Measurements from ENCODE around the gene PDE4D.

DNA sequence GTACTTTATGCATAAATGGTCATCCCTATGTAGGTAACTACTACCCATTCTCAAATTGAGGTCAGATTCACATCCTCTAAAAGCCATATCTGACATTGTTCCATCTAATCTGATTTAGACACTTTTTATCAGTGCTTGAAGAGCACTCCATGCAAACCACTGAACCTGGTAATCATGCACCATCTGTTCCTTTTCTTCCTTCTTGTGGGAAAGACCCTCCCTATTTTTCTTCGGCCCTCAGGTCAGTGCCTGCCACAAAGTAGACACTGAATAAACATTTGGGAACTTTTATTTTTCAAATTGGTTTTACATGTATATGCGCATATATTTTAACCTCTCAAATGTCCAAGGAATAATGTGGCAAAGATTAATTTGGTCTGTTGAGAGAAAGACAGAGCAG lies 26.0 kb upstream of the PDE4D start:
- TF ChIP-seq, protein P1, sequence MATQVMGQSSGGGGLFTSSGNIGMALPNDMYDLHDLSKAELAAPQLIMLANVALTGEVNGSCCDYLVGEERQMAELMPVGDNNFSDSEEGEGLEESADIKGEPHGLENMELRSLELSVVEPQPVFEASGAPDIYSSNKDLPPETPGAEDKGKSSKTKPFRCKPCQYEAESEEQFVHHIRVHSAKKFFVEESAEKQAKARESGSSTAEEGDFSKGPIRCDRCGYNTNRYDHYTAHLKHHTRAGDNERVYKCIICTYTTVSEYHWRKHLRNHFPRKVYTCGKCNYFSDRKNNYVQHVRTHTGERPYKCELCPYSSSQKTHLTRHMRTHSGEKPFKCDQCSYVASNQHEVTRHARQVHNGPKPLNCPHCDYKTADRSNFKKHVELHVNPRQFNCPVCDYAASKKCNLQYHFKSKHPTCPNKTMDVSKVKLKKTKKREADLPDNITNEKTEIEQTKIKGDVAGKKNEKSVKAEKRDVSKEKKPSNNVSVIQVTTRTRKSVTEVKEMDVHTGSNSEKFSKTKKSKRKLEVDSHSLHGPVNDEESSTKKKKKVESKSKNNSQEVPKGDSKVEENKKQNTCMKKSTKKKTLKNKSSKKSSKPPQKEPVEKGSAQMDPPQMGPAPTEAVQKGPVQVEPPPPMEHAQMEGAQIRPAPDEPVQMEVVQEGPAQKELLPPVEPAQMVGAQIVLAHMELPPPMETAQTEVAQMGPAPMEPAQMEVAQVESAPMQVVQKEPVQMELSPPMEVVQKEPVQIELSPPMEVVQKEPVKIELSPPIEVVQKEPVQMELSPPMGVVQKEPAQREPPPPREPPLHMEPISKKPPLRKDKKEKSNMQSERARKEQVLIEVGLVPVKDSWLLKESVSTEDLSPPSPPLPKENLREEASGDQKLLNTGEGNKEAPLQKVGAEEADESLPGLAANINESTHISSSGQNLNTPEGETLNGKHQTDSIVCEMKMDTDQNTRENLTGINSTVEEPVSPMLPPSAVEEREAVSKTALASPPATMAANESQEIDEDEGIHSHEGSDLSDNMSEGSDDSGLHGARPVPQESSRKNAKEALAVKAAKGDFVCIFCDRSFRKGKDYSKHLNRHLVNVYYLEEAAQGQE (IDR thresholded peaks at IDR 0.05; ENCODE audit: insufficient read depth in 1 of 2, low read depth in 2 of 2, low read length in 1 of 2) = no peak
- TF ChIP-seq, protein P2, sequence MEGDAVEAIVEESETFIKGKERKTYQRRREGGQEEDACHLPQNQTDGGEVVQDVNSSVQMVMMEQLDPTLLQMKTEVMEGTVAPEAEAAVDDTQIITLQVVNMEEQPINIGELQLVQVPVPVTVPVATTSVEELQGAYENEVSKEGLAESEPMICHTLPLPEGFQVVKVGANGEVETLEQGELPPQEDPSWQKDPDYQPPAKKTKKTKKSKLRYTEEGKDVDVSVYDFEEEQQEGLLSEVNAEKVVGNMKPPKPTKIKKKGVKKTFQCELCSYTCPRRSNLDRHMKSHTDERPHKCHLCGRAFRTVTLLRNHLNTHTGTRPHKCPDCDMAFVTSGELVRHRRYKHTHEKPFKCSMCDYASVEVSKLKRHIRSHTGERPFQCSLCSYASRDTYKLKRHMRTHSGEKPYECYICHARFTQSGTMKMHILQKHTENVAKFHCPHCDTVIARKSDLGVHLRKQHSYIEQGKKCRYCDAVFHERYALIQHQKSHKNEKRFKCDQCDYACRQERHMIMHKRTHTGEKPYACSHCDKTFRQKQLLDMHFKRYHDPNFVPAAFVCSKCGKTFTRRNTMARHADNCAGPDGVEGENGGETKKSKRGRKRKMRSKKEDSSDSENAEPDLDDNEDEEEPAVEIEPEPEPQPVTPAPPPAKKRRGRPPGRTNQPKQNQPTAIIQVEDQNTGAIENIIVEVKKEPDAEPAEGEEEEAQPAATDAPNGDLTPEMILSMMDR (IDR thresholded peaks at IDR 0.05) = no peak
- no peak for TF ChIP-seq POLR2AphosphoS5 (IDR thresholded peaks at IDR 0.05; ENCODE audit: low read depth, low read length)
- no peak for TF ChIP-seq SIN3A (IDR thresholded peaks at IDR 0.05; ENCODE audit: borderline replicate concordance, insufficient read depth, low read depth, low read length)
- no peak for TF ChIP-seq TCF7L2 (IDR thresholded peaks at IDR 0.05; ENCODE audit: low read depth, low read length)
